Ammon's horn (tissue), 1 donor: ENCODE data around the gene SH2D2A.

Experiments
- DNase-seq: peaks from one replicate; pipeline ENCODE4 v3.0.0-alpha.2; 2016; ENCODE audit warnings: low spot score

Gene SH2D2A

GRCh38 chr1:156816561-156817328, at the start of gene SH2D2A:
Gene SH2D2A, minus strand, starts transcription at chr1:156816848. Its CDS starts 140 bp downstream, at chr1:156816708.
- DNase-seq = no peak

DNA sequence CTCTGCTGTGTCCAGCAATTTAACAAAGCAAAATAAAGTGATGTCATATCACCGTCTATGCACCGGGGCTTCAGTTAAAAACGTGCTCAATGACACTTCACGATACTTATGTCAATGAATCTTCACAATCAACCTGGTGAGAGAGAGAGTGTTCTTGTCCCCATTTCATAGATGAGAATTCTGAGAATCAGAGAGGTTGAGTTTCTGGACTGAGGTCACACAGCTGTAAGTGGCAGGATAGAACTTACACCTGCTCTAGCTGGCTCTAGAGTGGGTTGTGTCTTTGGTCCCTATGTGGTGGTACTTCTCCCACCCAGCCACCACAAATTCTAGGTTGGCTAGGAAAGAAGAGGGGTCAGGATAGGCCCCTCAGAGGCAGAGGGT, 49.2 kb upstream of the SH2D2A start:
- DNase-seq = no peak

- no peak for DNase-seq
These were observed 48.6 kb upstream of the SH2D2A start for GRCh38 chr1:156865258-156865657.

DNA sequence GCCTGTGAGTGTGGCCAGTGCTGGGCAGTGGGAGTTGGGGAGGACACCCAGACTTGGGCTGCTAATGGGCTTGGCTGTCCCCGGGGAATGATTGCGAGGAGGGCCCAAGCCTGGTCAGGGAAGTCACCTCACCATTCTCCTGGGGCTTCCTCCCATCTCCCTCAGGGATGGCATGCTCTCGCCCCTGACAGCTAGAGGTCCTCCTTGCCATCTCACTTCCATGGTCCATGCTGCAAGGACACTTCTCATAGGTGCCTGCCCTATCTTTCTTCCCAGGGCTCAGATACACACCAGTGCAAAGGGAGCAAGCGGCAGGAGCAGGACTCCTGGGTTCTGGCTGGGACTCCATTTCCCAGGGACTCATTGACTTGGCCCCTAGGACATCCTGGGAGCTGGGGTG, 48.1 kb upstream of the SH2D2A start:
- no peak for DNase-seq

GRCh38 chr1:156863631-156864030, 47.0 kb upstream of the SH2D2A start:
- no peak for DNase-seq

DNA sequence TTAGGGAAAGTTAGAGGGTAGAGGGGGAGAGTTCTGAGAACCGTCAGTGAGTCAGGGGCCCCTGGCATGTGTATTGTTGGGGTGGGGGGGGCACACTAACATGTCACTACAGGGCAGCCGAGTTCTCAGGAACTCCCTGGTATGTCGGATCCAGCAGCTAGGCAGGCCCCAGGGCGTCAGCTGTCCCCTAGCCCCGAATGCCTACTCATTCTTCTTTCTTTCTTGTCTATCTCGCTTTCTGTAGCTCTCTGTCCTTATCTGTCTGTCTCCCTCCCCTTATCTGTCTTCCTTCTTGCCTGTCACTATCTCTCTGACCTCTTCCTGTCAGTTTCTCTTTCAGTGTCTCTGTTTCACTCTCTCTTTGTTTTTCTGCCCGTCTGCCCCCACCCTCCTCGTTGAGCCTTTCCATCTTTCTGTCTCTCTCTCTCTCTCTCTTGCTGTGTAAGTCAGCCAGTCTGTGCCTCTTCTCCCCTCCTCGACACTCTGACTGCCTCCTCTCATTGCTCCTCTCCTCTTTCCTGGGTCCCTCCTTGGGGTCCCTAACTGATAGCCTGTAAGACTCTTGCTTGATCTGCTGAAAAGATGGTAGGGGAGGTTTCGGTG, 46.5 kb upstream of the SH2D2A start:
- no peak for DNase-seq

DNA sequence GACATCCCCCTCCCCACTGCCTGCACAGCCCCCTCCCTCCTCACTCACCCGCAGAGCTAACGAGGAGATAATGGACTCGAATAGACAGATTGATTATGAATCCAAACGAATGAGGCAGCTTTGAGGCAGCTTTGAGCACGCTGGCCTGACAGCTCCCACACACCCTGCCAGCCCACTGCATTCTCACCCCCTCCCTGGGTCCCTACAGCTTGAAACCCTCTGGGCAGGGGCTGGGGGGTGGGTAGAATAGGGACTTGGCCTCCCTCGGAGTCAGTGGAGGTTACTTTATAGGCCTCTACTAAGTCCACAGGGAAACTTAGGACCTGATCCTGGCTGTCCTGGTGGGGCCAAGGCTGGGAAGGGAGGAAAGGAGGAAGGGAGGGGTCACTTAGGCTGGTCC, 45.9 kb upstream of the SH2D2A start:
- DNase-seq = no peak

- DNase-seq = peak; percentile 45
These were observed 44.2 kb upstream of the SH2D2A start, which contains the start of gene NTRK1 for GRCh38 chr1:156860628-156861423. Gene NTRK1, plus strand, starts transcription at chr1:156860865. Its CDS starts 70 bp downstream, at chr1:156860935.

DNA sequence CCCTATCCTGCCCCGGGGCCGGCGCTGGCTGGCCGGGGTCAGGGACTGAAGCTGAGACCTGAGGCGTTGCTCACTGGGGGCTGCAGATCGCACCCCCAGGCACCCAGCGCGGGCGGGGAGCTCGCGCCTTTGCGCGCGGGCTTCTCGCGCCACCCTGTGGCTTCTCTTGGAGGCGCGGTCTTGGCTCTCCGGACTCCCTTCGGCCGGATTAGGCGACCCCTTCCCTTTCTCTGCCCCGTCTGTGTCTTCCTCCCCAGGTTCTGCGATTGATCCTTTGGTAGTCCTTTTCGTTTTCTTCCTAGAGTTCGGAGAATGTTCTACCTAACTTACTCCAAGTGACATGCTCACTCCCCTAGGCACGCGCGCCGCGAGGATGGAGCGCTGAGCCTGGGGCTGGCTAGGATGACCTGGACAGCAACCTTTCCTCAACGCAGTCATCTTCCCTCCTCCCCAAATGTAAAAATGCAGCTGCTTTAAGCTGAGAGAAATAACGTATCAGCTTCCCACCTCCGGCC, 43.5 kb upstream of the SH2D2A start:
- DNase-seq = peak; percentile 47

DNA sequence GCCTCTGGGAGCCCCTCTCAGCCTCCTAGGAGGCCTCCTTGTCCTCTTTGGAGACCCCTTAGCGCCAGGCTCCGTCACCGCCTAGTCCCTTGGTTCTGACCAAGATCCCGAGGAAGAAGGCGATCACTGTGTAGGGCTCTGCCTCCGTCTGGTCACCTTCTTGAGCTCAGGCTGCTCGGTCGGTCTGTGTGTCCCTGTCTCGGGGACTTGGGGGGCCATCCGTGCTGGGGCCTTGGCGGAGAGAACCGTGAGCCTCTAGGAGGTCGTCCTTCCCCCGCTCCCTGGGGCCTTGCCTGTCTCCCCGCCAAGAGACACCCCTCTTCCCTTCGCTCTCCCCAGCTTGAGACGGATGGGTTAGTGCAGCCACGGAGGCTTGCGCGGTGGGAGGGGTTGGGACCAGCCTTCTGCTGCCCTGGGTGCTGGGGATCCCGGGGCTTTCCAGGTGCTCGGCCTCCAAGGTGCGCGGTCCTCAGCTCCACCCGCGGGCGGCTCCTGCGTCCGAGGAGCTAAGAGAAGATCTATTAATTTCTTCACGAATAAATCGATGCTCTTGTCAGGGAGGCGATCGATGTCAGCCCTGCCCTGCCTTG, 43.0 kb upstream of the SH2D2A start:
- DNase-seq = no peak

DNA sequence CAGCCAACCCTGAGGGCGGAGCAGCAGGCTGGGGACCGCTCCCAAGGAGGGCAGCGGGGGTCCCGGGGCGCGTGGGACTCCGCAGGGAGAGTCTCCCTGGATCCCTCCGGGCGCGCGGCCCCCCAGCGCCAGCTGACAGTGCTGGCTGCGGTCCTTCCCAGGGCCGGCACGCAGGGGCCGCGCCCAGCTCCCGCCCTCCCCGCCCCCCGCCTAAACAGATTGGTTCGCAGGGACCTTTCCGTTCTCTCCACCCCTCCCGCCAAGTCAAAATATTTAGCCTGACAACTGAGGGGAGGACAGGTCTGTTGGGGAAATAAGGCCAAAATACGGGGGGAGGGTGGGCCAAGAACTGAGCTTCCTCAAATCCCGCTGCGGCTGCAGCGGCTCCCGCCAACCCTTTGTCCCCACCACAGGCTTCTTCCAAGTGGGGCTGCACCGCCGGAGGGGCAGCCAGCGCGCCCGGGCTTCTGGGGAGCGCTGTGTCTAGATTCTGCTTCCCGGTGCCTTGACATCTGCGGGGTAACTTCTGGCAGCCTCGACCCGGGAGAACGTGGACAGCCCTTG, 42.4 kb upstream of the SH2D2A start, which contains the start of gene INSRR:
TSS of gene INSRR (minus strand) at position 159 of the 564 bp plus-strand sequence. CDS start 496 bp downstream, outside the sequence.
- no peak for DNase-seq

- DNase-seq = no peak
These were observed 41.9 kb upstream of the SH2D2A start for GRCh38 chr1:156858555-156858956.

GRCh38 chr1:156857532-156857931, 40.9 kb upstream of the SH2D2A start:
- DNase-seq = no peak

DNA sequence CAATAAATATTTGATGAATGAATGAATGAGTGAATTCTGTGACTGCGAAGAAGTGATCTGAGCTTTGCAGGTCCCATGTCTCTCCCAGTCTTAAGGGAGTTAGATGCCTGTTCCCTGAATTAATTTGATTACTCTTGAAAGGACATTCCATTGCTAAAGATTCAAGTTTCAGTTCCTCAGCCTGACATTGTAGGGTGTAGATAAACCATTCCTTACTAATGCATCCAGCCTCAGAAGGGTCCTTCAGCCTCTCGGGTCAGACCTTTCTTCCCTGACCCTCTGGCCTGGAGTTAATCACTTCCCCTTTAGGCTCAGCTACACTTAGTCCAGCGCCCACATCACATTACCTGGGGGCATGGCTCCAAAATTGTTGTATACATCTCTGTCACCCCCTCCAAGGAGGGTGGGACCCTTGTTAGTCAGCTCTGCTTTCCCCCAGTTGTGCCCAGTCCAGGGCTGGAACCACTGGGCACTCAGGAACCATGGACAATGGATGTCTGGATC, 39.7 kb upstream of the SH2D2A start:
- DNase-seq = no peak

DNA sequence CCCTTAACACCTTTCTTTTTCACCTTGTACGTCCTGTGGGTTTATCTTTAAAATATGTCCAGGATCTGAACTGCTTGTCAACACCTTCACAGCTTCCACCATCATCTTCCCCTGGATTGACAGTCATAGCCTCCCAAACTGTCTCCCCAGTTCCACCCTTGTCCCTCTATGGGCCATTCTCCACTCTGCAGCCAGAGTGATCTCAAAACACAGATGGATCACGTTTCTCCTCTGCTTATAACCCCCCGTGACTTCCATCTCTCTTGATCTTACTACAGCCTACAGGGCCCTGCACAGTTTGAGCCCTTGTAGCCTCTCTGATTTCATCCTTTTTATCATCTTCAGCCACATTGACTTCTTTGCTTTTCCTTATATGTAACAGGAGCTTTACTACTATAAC, 38.0 kb upstream of the SH2D2A start:
- DNase-seq = no peak

DNA sequence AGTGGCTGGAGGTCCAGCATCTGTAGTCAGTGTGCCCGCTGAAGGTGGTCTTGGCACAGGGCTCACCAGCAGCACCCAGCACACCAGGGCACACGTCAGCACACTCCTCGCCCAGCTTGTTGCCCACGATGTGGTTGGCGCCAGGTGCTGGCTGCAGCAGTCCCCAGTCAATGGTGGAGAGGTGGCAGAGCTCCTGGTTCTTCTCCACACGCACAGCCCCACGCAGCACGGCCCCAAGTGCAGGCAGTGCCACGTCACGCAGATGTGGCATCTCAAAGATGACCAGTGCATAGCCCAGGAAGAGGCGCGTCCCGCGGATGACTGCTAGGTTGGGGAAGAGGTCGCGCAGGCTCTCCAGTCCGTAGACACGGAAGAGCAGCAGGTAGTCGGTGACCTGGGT, 37.1 kb upstream of the SH2D2A start:
- DNase-seq = no peak

DNA sequence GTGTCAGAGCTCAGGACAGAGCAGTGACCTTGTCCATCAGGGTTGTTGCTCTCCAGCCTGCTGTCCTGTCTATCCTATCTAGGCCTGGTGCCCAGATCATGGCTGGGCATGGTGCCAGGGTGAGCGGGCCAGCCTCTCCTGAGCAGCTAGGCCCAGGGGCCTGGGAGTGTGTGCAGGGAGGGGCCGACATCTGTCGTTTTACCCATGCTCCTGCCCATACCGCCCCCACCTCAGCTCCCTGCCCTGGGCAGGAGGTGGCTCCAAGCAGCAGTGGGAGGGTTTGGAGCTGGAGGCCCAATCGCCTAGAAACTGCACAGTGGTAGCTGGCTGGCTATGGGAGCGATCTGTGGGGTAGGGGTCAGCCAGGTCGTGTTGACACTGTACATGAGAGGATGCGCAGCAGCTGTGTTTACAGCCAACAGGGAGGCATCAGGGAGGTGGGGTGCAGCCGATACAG, 35.8 kb upstream of the SH2D2A start:
- peak; percentile 60 for DNase-seq

DNA sequence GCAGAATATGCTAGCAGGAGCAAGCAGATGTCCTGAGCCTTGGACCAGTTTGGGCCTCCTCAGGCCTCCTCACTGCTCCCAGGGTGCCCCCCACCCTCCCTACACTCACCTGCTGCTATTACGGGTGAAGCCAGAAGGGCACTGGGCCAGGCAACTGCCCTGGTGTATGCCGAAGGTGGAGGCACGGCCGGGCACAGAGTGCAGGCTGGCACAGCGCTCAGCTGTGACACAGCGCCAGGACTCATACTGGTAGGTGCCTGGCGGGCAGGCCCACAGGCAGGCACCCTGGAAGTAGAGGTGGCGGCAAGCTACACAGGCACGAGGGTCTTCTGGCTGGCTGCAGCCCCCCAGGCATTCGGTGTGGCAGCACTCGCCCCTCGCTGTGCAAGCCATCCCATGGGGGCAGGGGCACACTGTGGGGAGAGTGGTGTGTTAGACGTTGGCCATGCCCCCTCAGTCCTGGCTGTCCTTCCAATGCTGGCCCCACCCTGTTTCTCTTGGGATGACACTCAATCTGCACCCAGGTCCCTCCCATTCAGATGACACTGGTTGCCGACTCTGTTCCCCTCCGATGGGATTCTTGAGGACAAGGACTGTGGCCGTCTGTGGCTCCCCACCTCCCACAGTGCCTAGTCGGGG, 35.2 kb upstream of the SH2D2A start:
- DNase-seq = no peak

GRCh38 chr1:156849151-156849496, 32.5 kb upstream of the SH2D2A start:
- DNase-seq = no peak

DNA sequence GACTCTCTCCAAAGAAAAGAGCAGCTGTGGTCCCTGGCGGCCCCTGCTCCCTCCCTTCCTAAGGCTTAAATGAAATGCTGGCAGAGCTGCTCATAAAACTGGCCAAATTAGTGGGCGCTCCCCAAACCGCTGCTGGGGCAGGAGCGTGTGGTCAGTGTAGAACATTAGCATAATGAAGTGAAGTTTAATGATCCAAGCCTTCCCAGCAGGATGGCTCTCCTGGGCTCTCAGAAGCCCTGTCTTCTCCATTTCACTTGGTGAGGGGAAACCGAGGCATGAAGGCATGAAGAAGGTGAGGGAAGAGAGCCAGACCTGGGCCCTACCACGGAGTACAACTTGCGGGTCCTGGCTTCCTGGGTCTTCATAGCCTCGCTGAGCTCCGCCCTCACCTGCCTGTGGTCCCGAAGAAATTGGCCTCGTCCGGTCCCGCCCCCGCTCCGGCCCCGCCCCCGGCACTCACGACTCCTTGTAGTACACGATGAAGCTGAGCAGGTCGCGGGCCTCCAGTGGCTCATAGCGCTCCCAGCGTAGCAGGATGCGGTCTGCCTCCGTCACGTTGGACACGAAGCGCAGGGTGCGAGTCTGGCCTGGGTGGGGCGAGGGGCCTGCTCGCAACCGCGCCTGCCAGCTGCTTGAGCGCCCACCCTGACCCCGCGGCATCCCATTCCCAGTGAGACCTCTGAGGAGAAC, 32.0 kb upstream of the SH2D2A start:
- DNase-seq = no peak
